ENCODE data around the gene LCA5L. TPM values are rescaled to one million over a fixed set of nuclear protein-coding genes. Genes with fewer than 3 reads are reported as not detected.

LCA5L gene
- total RNA-seq, 2 donors from 2014 or later = 3.7 to 11.1 TPM

GRCh38 chr21:39406065-39406464 is 39.5 kb downstream of the LCA5L start:
- no peaks in the 10 kb centered on the region for H3K9me3 ChIP-seq
- H3K27ac ChIP-seq = no peak overlapping the region
- H3K27me3 ChIP-seq (replicated peaks; ENCODE audit: insufficient read depth) = no peaks in the 10 kb centered on the region
- no peaks in the 10 kb centered on the region for H3K4me1 ChIP-seq (replicated peaks)
- H3K36me3 ChIP-seq = no peaks in the 10 kb centered on the region
- intact Hi-C loops (cut with DNase I) = no loop called here
- no peak for TF ChIP-seq POLR2A (IDR thresholded peaks at IDR 0.05)
- no peak overlapping the region for H3K4me3 ChIP-seq
- DNase-seq (ENCODE audit: low spot score) = no peak
- WGBS = 93% methylated on average over 2 of the region's 2 CpGs

GRCh38 chr21:39400173-39400572 is 45.4 kb downstream of the LCA5L start:
- 85% methylated on average over 8 of the region's 8 CpGs for WGBS
- no peaks in the 10 kb centered on the region for H3K9me3 ChIP-seq

DNA sequence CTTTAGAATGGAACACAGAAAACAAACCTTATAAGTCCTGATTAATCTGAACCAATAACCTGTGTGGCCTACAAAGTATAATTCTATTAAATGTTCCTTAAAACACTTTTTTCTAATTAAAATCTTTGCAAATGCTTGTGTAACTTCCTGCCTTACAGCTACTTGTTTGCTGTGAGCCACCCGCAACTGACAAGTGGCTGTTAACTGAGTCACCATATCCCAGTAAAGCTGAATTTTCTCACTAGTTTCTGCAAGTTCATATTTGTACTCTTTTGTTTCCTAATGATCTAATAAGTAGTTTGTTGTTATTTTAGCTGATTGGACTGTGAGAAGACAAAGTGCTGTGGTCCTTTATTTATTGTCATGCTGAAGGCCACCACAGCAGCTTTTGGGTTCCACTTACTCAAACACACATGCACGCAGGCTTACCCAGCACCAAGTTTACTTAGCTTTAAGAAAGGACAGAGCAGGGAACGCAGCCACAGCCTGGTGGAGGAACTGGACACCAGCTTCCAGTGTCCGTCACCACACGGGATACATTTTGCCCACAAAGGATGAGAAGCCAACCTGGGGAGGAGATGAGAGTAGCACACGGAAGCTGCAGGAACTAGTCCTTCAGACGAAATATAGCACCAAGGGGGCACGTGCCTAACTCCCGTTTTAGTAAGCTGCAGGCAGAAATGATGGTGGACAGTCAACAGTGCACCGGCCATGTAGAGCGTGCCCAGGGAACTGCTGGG is 47.8 kb downstream of the LCA5L start:
- intact Hi-C loops (cut with DNase I) = no loop called here
- WGBS = 87% methylated on average over 11 of the region's 11 CpGs

More at GRCh38 chr21:39400173-39400572, 45.4 kb downstream of the LCA5L start:
- no peaks in the 10 kb centered on the region for H3K4me1 ChIP-seq (replicated peaks)
- no peaks in the 10 kb centered on the region for H3K36me3 ChIP-seq
- no peak overlapping the region for H3K4me3 ChIP-seq
- intact Hi-C loops (cut with DNase I) = no loop called here
- no peaks in the 10 kb centered on the region for H3K27me3 ChIP-seq (replicated peaks; ENCODE audit: insufficient read depth)
- TF ChIP-seq POLR2A (IDR thresholded peaks at IDR 0.05) (no peak), POLR2AphosphoS5 (IDR thresholded peaks at IDR 0.05) (no peak)
- TF ChIP-seq, protein P1, sequence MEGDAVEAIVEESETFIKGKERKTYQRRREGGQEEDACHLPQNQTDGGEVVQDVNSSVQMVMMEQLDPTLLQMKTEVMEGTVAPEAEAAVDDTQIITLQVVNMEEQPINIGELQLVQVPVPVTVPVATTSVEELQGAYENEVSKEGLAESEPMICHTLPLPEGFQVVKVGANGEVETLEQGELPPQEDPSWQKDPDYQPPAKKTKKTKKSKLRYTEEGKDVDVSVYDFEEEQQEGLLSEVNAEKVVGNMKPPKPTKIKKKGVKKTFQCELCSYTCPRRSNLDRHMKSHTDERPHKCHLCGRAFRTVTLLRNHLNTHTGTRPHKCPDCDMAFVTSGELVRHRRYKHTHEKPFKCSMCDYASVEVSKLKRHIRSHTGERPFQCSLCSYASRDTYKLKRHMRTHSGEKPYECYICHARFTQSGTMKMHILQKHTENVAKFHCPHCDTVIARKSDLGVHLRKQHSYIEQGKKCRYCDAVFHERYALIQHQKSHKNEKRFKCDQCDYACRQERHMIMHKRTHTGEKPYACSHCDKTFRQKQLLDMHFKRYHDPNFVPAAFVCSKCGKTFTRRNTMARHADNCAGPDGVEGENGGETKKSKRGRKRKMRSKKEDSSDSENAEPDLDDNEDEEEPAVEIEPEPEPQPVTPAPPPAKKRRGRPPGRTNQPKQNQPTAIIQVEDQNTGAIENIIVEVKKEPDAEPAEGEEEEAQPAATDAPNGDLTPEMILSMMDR (IDR thresholded peaks at IDR 0.05) = no peak
- no peak for DNase-seq (ENCODE audit: low spot score)
- H3K27ac ChIP-seq = no peak overlapping the region

GRCh38 chr21:39392981-39393380 is 52.6 kb downstream of the LCA5L start:
- Histone ChIP-seq H3K4me1 (replicated peaks) (no peaks in the 10 kb centered on the region), H3K27ac (no peak overlapping the region), H3K4me3 (no peak overlapping the region), H3K9me3 (no peaks in the 10 kb centered on the region), H3K27me3 (replicated peaks; ENCODE audit: insufficient read depth) (no peaks in the 10 kb centered on the region), H3K36me3 (no peaks in the 10 kb centered on the region)
- no peak for TF ChIP-seq POLR2A (IDR thresholded peaks at IDR 0.05)
- TF ChIP-seq, protein P1 (IDR thresholded peaks at IDR 0.05) = no peak
- TF ChIP-seq POLR2AphosphoS5 (IDR thresholded peaks at IDR 0.05) = no peak
- no peak for DNase-seq (ENCODE audit: low spot score)
- intact Hi-C loops (cut with DNase I) = no loop called here
- WGBS = 85% methylated on average over 7 of the region's 7 CpGs

More for the DNA sequence above, 47.8 kb downstream of the LCA5L start:
- Histone ChIP-seq H3K4me1 (replicated peaks) (no peaks in the 10 kb centered on the region), H3K27me3 (replicated peaks; ENCODE audit: insufficient read depth) (no peaks in the 10 kb centered on the region), H3K9me3 (no peaks in the 10 kb centered on the region), H3K36me3 (no peaks in the 10 kb centered on the region), H3K4me3 (no peak overlapping the region), H3K27ac (no peak overlapping the region)
- no peak for TF ChIP-seq POLR2A (IDR thresholded peaks at IDR 0.05)
- TF ChIP-seq POLR2AphosphoS5 (IDR thresholded peaks at IDR 0.05) = no peak
- TF ChIP-seq, protein P1 (IDR thresholded peaks at IDR 0.05) = no peak
- no peak for DNase-seq (ENCODE audit: low spot score)

- no peaks in the 10 kb centered on the region for H3K4me1 ChIP-seq (replicated peaks)
- H3K9me3 ChIP-seq = no peaks in the 10 kb centered on the region
- H3K27me3 ChIP-seq (replicated peaks; ENCODE audit: insufficient read depth) = no peaks in the 10 kb centered on the region
- no peak for DNase-seq (ENCODE audit: low spot score)
- no peaks in the 10 kb centered on the region for H3K36me3 ChIP-seq
- H3K4me3 ChIP-seq = no peak overlapping the region
- intact Hi-C loops (cut with DNase I) = no loop called here
- no peak overlapping the region for H3K27ac ChIP-seq
- TF ChIP-seq, protein P1 (IDR thresholded peaks at IDR 0.05) = no peak
- TF ChIP-seq POLR2A (IDR thresholded peaks at IDR 0.05) = no peak
- TF ChIP-seq POLR2AphosphoS5 (IDR thresholded peaks at IDR 0.05) = no peak
- 70% methylated on average over 16 of the region's 16 CpGs for WGBS
Observed at GRCh38 chr21:39390212-39390765, 55.3 kb downstream of the LCA5L start.

Data from prostate gland (tissue), 2 donors.